Tibial nerve (tissue), 4 donors: Measurements from ENCODE around the gene AP2M1.

ENCODE experiments used
- CTCF ChIP-seq, 5 experiments: fragments of 200-600 bp in 3 of 5; fragments of 450-650 bp in 2 of 5; sonication (generic) in 3 of 5; IDR thresholded peaks; one replicate each; pipeline ENCODE4 v1.5.1; 2016 to 2019; ENCODE audit warnings: antibody characterized with exemption in 5 of 5, mild to moderate bottlenecking in 3 of 5, moderate library complexity in 2 of 5
- EP300 ChIP-seq, 2 donors: sonication (generic); formaldehyde crosslinking; IDR thresholded peaks; one replicate each; pipeline ENCODE4 v1.6.1; 2017; ENCODE audit warnings: antibody characterized with exemption in 2 of 2, mild to moderate bottlenecking in 1 of 2
- POLR2A ChIP-seq, 2 donors: fragments of 450-650 bp; IDR thresholded peaks; one replicate each; pipeline ENCODE4 v1.6.1; 2017; ENCODE audit warnings: antibody characterized with exemption in 2 of 2, mild to moderate bottlenecking in 2 of 2, moderate library complexity in 2 of 2

- no peak for TF ChIP-seq CTCF (IDR thresholded peaks at IDR 0.05)
- TF ChIP-seq POLR2A (IDR thresholded peaks at IDR 0.05): no peak
- TF ChIP-seq EP300 (IDR thresholded peaks at IDR 0.05): no peak
Measured at GRCh38 chr3:184174284-184174645, 390 bp upstream of the AP2M1 start.
